ENCODE results near the gene CRYL1.

Gene CRYL1

GRCh38 chr13:20487927-20488326 lies 37.7 kb downstream of the CRYL1 start:
- H3K4me3 ChIP-seq (ENCODE audit: low read depth, low read length) = no peak overlapping the region
- in situ Hi-C loops (cut with HindIII; ENCODE audit: low sequenced_read_pairs) = loop anchor here (25.0 kb wide), 1 partner anchor 301 kb away; the partner anchor contains the start of gene GJB2
- DNase-seq (ENCODE audit: low read depth, low spot score) = no peak
- no peak for TF ChIP-seq CTCF (IDR thresholded peaks at IDR 0.05; ENCODE audit: low read depth, low read length)

DNA sequence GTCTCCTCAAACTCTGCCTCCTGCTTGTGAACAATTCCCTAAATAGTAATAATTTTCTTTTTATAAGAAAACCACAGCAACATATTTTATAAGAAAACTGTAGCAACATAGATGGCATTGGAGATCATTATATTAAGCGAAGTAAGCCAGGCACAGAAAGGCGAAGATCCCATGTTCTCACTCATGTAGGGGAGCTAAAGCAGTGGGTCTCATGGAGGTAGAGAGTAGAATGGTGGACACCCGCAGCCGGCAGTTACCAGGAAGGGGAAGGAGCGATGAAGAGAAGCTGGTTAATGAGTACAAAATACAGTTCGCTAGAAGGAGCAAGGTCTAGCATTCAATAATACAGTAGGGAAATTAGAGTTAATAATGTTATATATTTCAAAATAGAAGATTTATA lies 42.9 kb downstream of the CRYL1 start:
- TF ChIP-seq CTCF (IDR thresholded peaks at IDR 0.05; ENCODE audit: low read depth, low read length) = no peak
- in situ Hi-C loops (cut with HindIII; ENCODE audit: low sequenced_read_pairs) = loop anchor here (25.0 kb wide), 1 partner anchor 295 kb away; the partner anchor contains the start of gene GJB2
- no peak for DNase-seq (ENCODE audit: low read depth, low spot score)
- H3K4me3 ChIP-seq (ENCODE audit: low read depth, low read length) = no peak overlapping the region

- in situ Hi-C loops (cut with HindIII; ENCODE audit: low sequenced_read_pairs) = loop anchor here (25.0 kb wide), 1 partner anchor 295 kb away; the partner anchor contains the start of gene GJB2
- no peak for DNase-seq (ENCODE audit: low read depth, low spot score)
- H3K4me3 ChIP-seq (ENCODE audit: low read depth, low read length) = no peak overlapping the region
- no peak for TF ChIP-seq CTCF (IDR thresholded peaks at IDR 0.05; ENCODE audit: low read depth, low read length)
These were observed 43.3 kb downstream of the CRYL1 start for GRCh38 chr13:20482275-20482761.

DNA sequence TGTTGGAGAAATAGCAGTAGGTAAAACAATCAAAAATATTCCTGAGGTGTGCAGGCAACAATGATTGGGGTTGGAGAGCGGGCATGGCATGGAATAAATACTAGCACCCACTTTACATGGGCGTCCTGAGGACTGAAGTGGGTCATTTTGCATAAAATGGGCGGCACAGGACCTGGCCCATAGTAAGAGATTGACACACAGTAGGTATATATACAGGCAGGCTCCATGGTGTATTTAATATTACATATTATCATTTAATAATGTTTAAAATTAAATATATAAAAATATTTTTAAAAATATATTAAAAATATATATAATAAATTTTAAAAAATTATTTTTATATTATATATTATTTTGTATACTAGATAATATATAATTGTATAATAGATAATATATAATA lies 48.3 kb downstream of the CRYL1 start:
- no peak overlapping the region for H3K4me3 ChIP-seq (ENCODE audit: low read depth, low read length)
- TF ChIP-seq CTCF (IDR thresholded peaks at IDR 0.05; ENCODE audit: low read depth, low read length) = no peak
- DNase-seq (ENCODE audit: low read depth, low spot score) = no peak
- in situ Hi-C loops (cut with HindIII; ENCODE audit: low sequenced_read_pairs) = loop anchor here (25.0 kb wide), 1 partner anchor 290 kb away; the partner anchor contains the start of gene GJB2

DNA sequence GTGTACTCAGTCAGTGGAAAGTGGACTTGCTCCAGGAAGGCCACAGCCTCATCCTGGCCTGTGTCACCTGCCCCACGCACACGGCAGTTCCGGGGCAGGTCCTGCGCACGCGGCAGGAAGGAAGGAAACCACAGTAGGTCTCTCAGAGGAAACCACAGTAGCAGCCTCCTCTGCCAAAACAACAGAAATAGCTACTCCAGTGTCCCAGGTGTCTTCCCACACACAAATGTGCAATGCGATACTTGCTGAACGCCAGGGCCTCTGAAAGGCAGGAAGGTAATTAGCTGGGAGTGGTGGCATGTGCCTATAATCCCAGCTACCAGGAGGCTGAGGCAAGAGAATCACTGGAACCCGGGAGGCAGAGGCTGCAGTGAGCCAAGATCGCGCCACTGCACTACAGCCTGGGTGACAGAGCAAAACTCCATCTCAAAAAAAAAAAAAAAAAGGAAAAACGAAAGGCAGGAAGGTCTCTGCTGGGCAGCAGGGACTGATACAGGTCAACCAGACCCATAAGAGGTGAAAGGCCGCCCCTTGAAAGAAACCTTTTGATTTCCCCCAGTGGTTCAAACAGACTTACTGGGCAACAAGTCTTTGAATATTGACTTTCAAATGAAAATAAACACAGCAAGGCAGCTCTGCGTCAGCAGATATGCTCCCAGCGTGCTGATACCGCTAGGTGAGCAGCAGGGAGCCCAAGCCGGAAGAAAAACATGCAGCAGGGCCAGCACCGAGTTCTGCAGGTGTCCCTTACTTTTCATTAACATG lies 49.5 kb downstream of the CRYL1 start:
- no peak overlapping the region for H3K4me3 ChIP-seq (ENCODE audit: low read depth, low read length)
- DNase-seq (ENCODE audit: low read depth, low spot score) = peak; percentile 43
- in situ Hi-C loops (cut with HindIII; ENCODE audit: low sequenced_read_pairs) = loop anchor here (25.0 kb wide), 1 partner anchor 289 kb away; the partner anchor contains the start of gene GJB2
- TF ChIP-seq CTCF (IDR thresholded peaks at IDR 0.05; ENCODE audit: low read depth, low read length) = no peak

DNA sequence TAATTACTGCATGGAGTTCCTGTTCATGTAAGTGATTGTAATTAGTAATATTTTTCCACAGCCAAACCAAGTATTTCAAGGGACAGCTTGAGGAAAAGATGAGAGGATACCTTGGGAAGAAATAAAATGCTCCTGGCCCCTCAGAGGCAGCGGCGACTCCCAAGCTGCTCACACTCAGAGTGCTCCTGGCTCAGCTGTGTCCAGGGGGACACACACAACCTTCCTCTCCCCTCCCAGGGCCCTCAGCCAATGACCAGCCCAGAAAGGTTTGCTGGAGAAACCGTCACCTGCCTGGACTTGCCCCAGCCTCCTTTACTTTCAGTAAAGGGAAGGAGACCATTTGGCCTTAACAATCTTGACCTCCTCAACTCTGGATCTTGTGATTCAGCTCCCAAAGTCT lies 51.1 kb downstream of the CRYL1 start:
- no peak for TF ChIP-seq CTCF (IDR thresholded peaks at IDR 0.05; ENCODE audit: low read depth, low read length)
- no peak overlapping the region for H3K4me3 ChIP-seq (ENCODE audit: low read depth, low read length)
- DNase-seq (ENCODE audit: low read depth, low spot score) = no peak
- in situ Hi-C loops (cut with HindIII; ENCODE audit: low sequenced_read_pairs) = no loop called here

All from astrocyte of the spinal cord (primary cell).